ENCODE data around the gene GLYATL2. TPM values are rescaled to one million over a fixed set of nuclear protein-coding genes. Genes with fewer than 3 reads are reported as not detected.

GLYATL2 gene
- total and polyA plus RNA-seq, 2 of the 8 experiments (the other 6 are each of a cell fraction or from before 2014, with no cell fraction given): 0.39 to 0.69 TPM

DNA sequence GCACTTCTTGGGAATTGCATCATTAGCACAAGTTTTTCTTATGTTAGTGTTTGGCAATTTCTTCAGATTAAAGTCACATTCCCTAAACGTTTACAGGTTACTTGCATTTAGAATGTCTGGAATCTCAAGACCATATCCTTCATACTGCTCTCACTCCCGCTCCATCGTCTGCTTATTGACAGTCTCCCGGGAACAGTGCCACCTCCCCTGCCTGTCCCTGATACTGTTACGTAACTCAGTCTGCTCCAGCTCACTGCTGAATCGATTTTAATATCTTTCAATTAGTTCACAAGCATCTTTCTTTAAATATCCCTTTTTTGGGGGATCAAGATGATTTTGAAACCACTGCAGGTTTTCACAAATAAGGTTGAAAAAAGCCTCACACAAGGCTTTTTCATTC is 48.2 kb downstream of the GLYATL2 start:
- peak overlapping the region; percentile 32 to 57; a peak in 2 of 4 replicates for H3K4me2 ChIP-seq (ENCODE audit: insufficient read depth in 1 of 2, low read depth in 2 of 2, low read length in 2 of 2)
- H2BK120ac ChIP-seq (replicated peaks; ENCODE audit: low read depth, low read length): no peak overlapping the region
- no peak overlapping the region for H4K5ac ChIP-seq (ENCODE audit: insufficient read length, low read depth, low read length)
- 0 out of 2 replicates have a peak overlapping the region, but pooled peaks have one; percentile 49 for H2AFZ ChIP-seq (ENCODE audit: low read length)
- H3K4me1 ChIP-seq (replicated peaks in 1 of 4; ENCODE audit: control insufficient read depth in 3 of 4, insufficient read depth in 4 of 4, low read length in 3 of 4): no peaks in the 10 kb centered on the region; a peak in 1 of 7 replicates
- TF ChIP-seq PHF8 (conservative IDR thresholded peaks at IDR 0.05; ENCODE audit: low read depth, low read length) (no peak), SP4 (IDR thresholded peaks at IDR 0.05; ENCODE audit: low read length) (no peak), ATF3 (IDR thresholded peaks at IDR 0.05; ENCODE audit: insufficient read depth, low read depth, low read length) (no peak), POLR2AphosphoS5 (IDR thresholded peaks at IDR 0.05; ENCODE audit: low read depth, low read length) (no peak), NRF1 (IDR thresholded peaks at IDR 0.05; ENCODE audit: low read depth, low read length) (no peak), BRCA1 (IDR thresholded peaks at IDR 0.05; ENCODE audit: low read depth, low read length) (no peak), CHD2 (IDR thresholded peaks at IDR 0.05; ENCODE audit: low read length) (no peak), SRF (IDR thresholded peaks at IDR 0.05; ENCODE audit: low read depth, low read length) (no peak), MAX (IDR thresholded peaks at IDR 0.05) (no peak), EP300 (IDR thresholded peaks at IDR 0.05; ENCODE audit: borderline replicate concordance in 1 of 2, low read depth in 2 of 2, low read length in 2 of 2) (no peak)
- no peaks in the 10 kb centered on the region for H4K20me1 ChIP-seq (replicated peaks in 1 of 2; ENCODE audit: control insufficient read depth in 1 of 2, insufficient read depth in 2 of 2, low read length in 2 of 2)
- ChIA-PET CTCF (ENCODE audit: partially characterized antibody) (interaction anchor here (0.6 to 1.1 kb wide), 2 partner anchors 49 to 128 kb away, joined by 3 read pairs; no protein-coding TSS in a partner anchor), POLR2A (ENCODE audit: partially characterized antibody) (no interaction called here)
- no peak overlapping the region for H2BK5ac ChIP-seq (ENCODE audit: low read depth, low read length)
- no peak overlapping the region for H3K9ac ChIP-seq (replicated peaks in 1 of 4; ENCODE audit: extremely low read depth in 1 of 4, low read depth in 3 of 4, low read length in 3 of 4)
- no peak overlapping the region for H2AK5ac ChIP-seq (ENCODE audit: low read depth, low read length)
- no peak overlapping the region for H2BK20ac ChIP-seq (ENCODE audit: low read length)
- H3K23me2 ChIP-seq (ENCODE audit: low read depth, low read length): no peaks in the 10 kb centered on the region
- WGBS, 2 experiments (ENCODE audit: extremely low coverage in 1 of 2, insufficient coverage in 1 of 2, insufficient read length in 1 of 2, insufficient replicate concordance in 2 of 2, low coverage in 1 of 2, low lambda C conversion rate in 2 of 2, missing lambda C conversion rate in 1 of 2): 45% methylated on average over 6 of the region's 6 CpGs; no CpG with 5 or more reads in 1 of the 2 experiments
- no peak overlapping the region for H3K14ac ChIP-seq (ENCODE audit: insufficient read length)
- no peak overlapping the region for H4K91ac ChIP-seq (replicated peaks; ENCODE audit: insufficient read length, low read length)
- H3K23ac ChIP-seq (ENCODE audit: insufficient read length): no peak overlapping the region
- no peaks in the 10 kb centered on the region for H3K27me3 ChIP-seq (replicated peaks in 1 of 4; ENCODE audit: control insufficient read depth in 3 of 4, extremely low read depth in 1 of 4, insufficient read depth in 3 of 4, low read length in 3 of 4)
- no peaks in the 10 kb centered on the region for H3K79me1 ChIP-seq (ENCODE audit: low read depth, low read length)
- H3K18ac ChIP-seq (ENCODE audit: extremely low read depth, low read length): no peak overlapping the region
- H2BK12ac ChIP-seq (ENCODE audit: low read depth, low read length): no peak overlapping the region
- DNase-seq (ENCODE audit: low read depth in 1 of 2, low spot score in 2 of 2) (no peak), FAIRE-seq (peak; percentile 19)
- H3K4ac ChIP-seq (replicated peaks; ENCODE audit: insufficient read length, low read depth, low read length): no peak overlapping the region
- H3K9me3 ChIP-seq (ENCODE audit: insufficient read depth in 2 of 2, low read depth in 1 of 2, low read length in 1 of 2): peaks cover 5 to 9% of the 10 kb centered on the region in 2 experiments; a peak in 3 of 4 replicates
- H3K27ac ChIP-seq (ENCODE audit: low read depth, low read length): no peak overlapping the region
- H3K36me3 ChIP-seq (ENCODE audit: control insufficient read depth in 2 of 4, insufficient read depth in 4 of 4, low read length in 3 of 4): no peaks in the 10 kb centered on the region
- H3K79me2 ChIP-seq (ENCODE audit: control insufficient read depth in 1 of 2, insufficient read depth in 2 of 2, low read length in 2 of 2): no peaks in the 10 kb centered on the region
- H2BK15ac ChIP-seq (ENCODE audit: low read length): no peak overlapping the region
- peak overlapping the region in 1 of 4 experiments; percentile 32; a peak in 1 of 8 replicates for H3K4me3 ChIP-seq (ENCODE audit: extremely low read depth in 1 of 4, insufficient read depth in 2 of 4, low read depth in 3 of 4, low read length in 4 of 4)
- no peak overlapping the region for H4K8ac ChIP-seq (ENCODE audit: extremely low read depth, insufficient read depth, low read length)
- H3K56ac ChIP-seq (replicated peaks; ENCODE audit: insufficient read length, low read depth, low read length): no peak overlapping the region
